Measurements from ENCODE around the gene SMAD6. TPM values are rescaled to one million over a fixed set of nuclear protein-coding genes. Genes with fewer than 3 reads are reported as not detected.

The SMAD6 gene
- polyA plus RNA-seq, 1 of the 3 experiments (the other 2 are of a cell fraction) = 4.5 TPM

DNA sequence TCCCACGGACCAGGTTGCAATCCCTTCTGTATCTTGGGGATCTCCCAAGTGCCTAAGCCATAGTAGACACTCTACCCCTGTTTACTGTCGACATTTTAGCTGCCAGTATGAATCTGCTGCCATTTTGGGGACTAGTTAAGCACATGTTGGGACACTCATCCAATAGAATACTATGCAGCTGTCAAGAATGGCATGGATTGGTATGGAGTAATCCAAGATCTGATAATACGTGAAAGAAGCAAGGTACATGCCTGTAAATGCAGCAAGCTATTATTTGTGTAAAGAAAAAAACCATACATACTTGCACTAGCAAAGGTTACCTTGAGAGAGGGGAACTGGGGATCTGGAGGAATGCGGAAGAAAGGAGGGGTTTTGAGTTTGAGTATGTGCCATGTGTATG is 129.3 kb downstream of the SMAD6 start:
- H3K27ac ChIP-seq (ENCODE audit: low read depth in 2 of 2, low read length in 1 of 2) = 0 out of 4 replicates have a peak overlapping the region, but pooled peaks of 1 of the 2 experiments have one; percentile 75
- TF ChIP-seq SIN3A (IDR thresholded peaks at IDR 0.05; ENCODE audit: borderline replicate concordance, low read depth, low read length) (no peak), GABPA (IDR thresholded peaks at IDR 0.05; ENCODE audit: low read depth) (no peak), JUND (IDR thresholded peaks at IDR 0.05) (no peak), FOXJ3 (CRISPR knock-in tag; IDR thresholded peaks at IDR 0.05) (no peak), NRF1 (IDR thresholded peaks at IDR 0.05; ENCODE audit: low read depth, low read length) (no peak), RFX5 (IDR thresholded peaks at IDR 0.05; ENCODE audit: low read length) (no peak), USF1 (IDR thresholded peaks at IDR 0.05; ENCODE audit: borderline replicate concordance, low read depth) (no peak), PBX3 (IDR thresholded peaks at IDR 0.05) (no peak), MXI1 (IDR thresholded peaks at IDR 0.05; ENCODE audit: low read depth, low read length) (no peak), TCF12 (IDR thresholded peaks at IDR 0.05) (no peak), FOXM1 (IDR thresholded peaks at IDR 0.05; ENCODE audit: low read depth) (no peak), ELF1 (IDR thresholded peaks at IDR 0.05) (no peak), TEAD4 (IDR thresholded peaks at IDR 0.05; ENCODE audit: borderline replicate concordance, insufficient read depth) (no peak), CHD2 (IDR thresholded peaks at IDR 0.05; ENCODE audit: low read length, partially characterized antibody) (no peak), EP300 (IDR thresholded peaks at IDR 0.05; ENCODE audit: borderline replicate concordance in 1 of 2, low read depth in 1 of 2, low read length in 1 of 2) (no peak), EZH2phosphoT487 (IDR thresholded peaks at IDR 0.05; ENCODE audit: borderline replicate concordance, low read depth) (no peak), MEF2A (IDR thresholded peaks at IDR 0.05; ENCODE audit: borderline replicate concordance, low read depth) (no peak), RCOR1 (IDR thresholded peaks at IDR 0.05; ENCODE audit: low read length) (no peak)
- TF ChIP-seq, protein P1, sequence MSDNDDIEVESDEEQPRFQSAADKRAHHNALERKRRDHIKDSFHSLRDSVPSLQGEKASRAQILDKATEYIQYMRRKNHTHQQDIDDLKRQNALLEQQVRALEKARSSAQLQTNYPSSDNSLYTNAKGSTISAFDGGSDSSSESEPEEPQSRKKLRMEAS (IDR thresholded peaks at IDR 0.05; ENCODE audit: low read depth) = no peak
- TF ChIP-seq, protein P2, sequence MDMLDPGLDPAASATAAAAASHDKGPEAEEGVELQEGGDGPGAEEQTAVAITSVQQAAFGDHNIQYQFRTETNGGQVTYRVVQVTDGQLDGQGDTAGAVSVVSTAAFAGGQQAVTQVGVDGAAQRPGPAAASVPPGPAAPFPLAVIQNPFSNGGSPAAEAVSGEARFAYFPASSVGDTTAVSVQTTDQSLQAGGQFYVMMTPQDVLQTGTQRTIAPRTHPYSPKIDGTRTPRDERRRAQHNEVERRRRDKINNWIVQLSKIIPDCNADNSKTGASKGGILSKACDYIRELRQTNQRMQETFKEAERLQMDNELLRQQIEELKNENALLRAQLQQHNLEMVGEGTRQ (IDR thresholded peaks at IDR 0.05; ENCODE audit: borderline replicate concordance, low read depth, low read length) = no peak
- H3K9me3 ChIP-seq = no peaks in the 10 kb centered on the region
- POLR2A ChIA-PET = no interaction called here
- H3K4me2 ChIP-seq = no peak overlapping the region
- no peaks in the 10 kb centered on the region for H3K27me3 ChIP-seq (ENCODE audit: insufficient read depth)
- no peaks in the 10 kb centered on the region for H4K20me1 ChIP-seq (ENCODE audit: insufficient read depth)
- no peaks in the 10 kb centered on the region for H3K36me3 ChIP-seq (replicated peaks in 1 of 2; ENCODE audit: control insufficient read depth in 1 of 2, insufficient read depth in 2 of 2, low read length in 1 of 2)
- H3K9ac ChIP-seq = no peak overlapping the region
- H3K4me3 ChIP-seq (ENCODE audit: low read depth in 2 of 2, low read length in 1 of 2) = no peak overlapping the region
- DNase-seq = no peak
- no peaks in the 10 kb centered on the region for H3K79me2 ChIP-seq (ENCODE audit: insufficient read depth)
- CTCF ChIA-PET = interaction anchor here (0.9 kb wide), 2 partner anchors 73 to 115 kb away, joined by 3 to 4 read pairs; no protein-coding TSS in a partner anchor
- 90% methylated on average over 4 of the region's 4 CpGs for WGBS (ENCODE audit: low lambda C conversion rate)
- H3K4me1 ChIP-seq (ENCODE audit: control insufficient read depth in 1 of 2, insufficient read depth in 2 of 2, low read depth in 1 of 2, low read length in 1 of 2) = peaks cover 5 to 25% of the 10 kb centered on the region in 2 experiments; a peak in 3 of 4 replicates
- no peaks in the 10 kb centered on the region for H3K9me2 ChIP-seq
- H3F3A ChIP-seq (replicated peaks; ENCODE audit: insufficient read depth) = no peaks in the 10 kb centered on the region
- H2AFZ ChIP-seq (ENCODE audit: low read depth) = no peak overlapping the region; the same call in 1 of the 2 replicates

Data from SK-N-SH (cell line).